Liver (tissue), 3 donors: ENCODE measurements around the gene LKAAEAR1.

ENCODE experiments used
- HNF4A ChIP-seq, 2 donors: conservative IDR thresholded peaks; 2 replicates each; pipeline ENCODE4 v1.6.1; 2016; ENCODE audit warnings: antibody characterized with exemption in 2 of 2, mild to moderate bottlenecking in 2 of 2
- HNF4G ChIP-seq: IDR thresholded peaks from 2 replicates; pipeline ENCODE4 v1.6.1; 2016; ENCODE audit warnings: antibody characterized with exemption
- JUND ChIP-seq, 2 donors: IDR thresholded peaks; 2 replicates each; pipeline ENCODE4 v1.6.1; 2016; ENCODE audit warnings: antibody characterized with exemption in 2 of 2
- REST ChIP-seq: IDR thresholded peaks from 2 replicates; pipeline ENCODE4 v1.6.1; 2016; ENCODE audit warnings: antibody characterized with exemption, mild to moderate bottlenecking
- SP1 ChIP-seq: IDR thresholded peaks from 2 replicates; pipeline ENCODE4 v1.6.1; 2018; ENCODE audit warnings: antibody characterized with exemption, mild to moderate bottlenecking
- TAF1 ChIP-seq: conservative IDR thresholded peaks from 2 replicates; pipeline ENCODE4 v1.6.1; 2016; ENCODE audit warnings: antibody characterized with exemption, mild to moderate bottlenecking
- TF ChIP-seq, protein P1 (sequence below): fragments of 150-350 bp; IDR thresholded peaks from 2 replicates; pipeline ENCODE4 v1.5.1; 2017; ENCODE audit warnings: improper control_type of control experiment, low read depth, low read length; ENCODE audit not compliant: missing input control
- TF ChIP-seq, protein P2 (sequence below): IDR thresholded peaks from 2 replicates; pipeline ENCODE4 v1.6.1; 2016; ENCODE audit warnings: antibody characterized with exemption
- donor health status: healthy.
- donor health status: healthy.

GRCh38 chr20:64035933-64036345 lies 48.3 kb downstream of the LKAAEAR1 start, which contains the start of gene C20orf204:
- TF ChIP-seq JUND (IDR thresholded peaks at IDR 0.05) (no peak), HNF4A (conservative IDR thresholded peaks at IDR 0.05) (no peak), REST (no peak), TAF1 (no peak), HNF4G (no peak), SP1 (no peak)
- TF ChIP-seq, protein P1, sequence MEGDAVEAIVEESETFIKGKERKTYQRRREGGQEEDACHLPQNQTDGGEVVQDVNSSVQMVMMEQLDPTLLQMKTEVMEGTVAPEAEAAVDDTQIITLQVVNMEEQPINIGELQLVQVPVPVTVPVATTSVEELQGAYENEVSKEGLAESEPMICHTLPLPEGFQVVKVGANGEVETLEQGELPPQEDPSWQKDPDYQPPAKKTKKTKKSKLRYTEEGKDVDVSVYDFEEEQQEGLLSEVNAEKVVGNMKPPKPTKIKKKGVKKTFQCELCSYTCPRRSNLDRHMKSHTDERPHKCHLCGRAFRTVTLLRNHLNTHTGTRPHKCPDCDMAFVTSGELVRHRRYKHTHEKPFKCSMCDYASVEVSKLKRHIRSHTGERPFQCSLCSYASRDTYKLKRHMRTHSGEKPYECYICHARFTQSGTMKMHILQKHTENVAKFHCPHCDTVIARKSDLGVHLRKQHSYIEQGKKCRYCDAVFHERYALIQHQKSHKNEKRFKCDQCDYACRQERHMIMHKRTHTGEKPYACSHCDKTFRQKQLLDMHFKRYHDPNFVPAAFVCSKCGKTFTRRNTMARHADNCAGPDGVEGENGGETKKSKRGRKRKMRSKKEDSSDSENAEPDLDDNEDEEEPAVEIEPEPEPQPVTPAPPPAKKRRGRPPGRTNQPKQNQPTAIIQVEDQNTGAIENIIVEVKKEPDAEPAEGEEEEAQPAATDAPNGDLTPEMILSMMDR = no peak
- TF ChIP-seq, protein P2, sequence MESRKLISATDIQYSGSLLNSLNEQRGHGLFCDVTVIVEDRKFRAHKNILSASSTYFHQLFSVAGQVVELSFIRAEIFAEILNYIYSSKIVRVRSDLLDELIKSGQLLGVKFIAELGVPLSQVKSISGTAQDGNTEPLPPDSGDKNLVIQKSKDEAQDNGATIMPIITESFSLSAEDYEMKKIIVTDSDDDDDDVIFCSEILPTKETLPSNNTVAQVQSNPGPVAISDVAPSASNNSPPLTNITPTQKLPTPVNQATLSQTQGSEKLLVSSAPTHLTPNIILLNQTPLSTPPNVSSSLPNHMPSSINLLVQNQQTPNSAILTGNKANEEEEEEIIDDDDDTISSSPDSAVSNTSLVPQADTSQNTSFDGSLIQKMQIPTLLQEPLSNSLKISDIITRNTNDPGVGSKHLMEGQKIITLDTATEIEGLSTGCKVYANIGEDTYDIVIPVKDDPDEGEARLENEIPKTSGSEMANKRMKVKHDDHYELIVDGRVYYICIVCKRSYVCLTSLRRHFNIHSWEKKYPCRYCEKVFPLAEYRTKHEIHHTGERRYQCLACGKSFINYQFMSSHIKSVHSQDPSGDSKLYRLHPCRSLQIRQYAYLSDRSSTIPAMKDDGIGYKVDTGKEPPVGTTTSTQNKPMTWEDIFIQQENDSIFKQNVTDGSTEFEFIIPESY = no peak
